ENCODE measurements around the gene ATP6V0D1.

ATP6V0D1 gene

DNA sequence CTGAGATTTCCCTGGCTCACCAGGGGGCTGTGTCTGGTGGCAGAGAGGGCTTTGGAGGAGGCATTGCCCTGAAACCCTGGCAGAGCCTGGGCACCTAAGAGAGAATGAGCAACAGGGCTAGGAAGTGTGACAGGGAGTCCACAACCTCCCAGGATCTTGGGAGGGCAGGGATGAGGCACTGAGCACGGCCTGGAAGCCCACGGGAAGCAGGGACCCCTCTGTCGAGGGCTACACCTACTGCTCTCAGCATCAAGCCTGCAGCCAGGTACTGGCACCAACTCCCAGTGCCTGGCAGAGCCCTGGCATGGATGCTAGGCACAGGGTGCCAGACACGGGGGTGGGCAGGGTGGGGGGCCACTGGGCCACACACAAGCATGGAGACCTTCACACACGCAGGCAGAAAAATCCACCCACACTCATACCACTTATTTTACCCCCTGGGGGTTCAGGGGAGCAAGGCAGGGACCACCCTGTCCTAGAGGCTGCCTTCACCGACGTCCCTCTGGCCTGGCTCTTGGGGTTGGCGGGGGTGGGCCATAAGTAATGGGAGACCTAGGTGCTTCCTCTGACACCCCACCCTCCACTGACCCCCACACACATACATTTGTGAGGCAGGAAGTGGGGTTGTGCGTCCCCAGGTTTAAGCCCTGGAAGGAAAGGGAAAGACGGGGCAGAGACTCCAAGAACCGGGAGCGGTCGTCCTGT is 51.0 kb downstream of the ATP6V0D1 start:
- TF ChIP-seq ZFX (IDR thresholded peaks at IDR 0.05): no peak
- TF ChIP-seq, protein P1, sequence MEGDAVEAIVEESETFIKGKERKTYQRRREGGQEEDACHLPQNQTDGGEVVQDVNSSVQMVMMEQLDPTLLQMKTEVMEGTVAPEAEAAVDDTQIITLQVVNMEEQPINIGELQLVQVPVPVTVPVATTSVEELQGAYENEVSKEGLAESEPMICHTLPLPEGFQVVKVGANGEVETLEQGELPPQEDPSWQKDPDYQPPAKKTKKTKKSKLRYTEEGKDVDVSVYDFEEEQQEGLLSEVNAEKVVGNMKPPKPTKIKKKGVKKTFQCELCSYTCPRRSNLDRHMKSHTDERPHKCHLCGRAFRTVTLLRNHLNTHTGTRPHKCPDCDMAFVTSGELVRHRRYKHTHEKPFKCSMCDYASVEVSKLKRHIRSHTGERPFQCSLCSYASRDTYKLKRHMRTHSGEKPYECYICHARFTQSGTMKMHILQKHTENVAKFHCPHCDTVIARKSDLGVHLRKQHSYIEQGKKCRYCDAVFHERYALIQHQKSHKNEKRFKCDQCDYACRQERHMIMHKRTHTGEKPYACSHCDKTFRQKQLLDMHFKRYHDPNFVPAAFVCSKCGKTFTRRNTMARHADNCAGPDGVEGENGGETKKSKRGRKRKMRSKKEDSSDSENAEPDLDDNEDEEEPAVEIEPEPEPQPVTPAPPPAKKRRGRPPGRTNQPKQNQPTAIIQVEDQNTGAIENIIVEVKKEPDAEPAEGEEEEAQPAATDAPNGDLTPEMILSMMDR (conservative IDR thresholded peaks at IDR 0.05): no peak
- H3K27ac ChIP-seq: peak overlapping the region; percentile 94

DNA sequence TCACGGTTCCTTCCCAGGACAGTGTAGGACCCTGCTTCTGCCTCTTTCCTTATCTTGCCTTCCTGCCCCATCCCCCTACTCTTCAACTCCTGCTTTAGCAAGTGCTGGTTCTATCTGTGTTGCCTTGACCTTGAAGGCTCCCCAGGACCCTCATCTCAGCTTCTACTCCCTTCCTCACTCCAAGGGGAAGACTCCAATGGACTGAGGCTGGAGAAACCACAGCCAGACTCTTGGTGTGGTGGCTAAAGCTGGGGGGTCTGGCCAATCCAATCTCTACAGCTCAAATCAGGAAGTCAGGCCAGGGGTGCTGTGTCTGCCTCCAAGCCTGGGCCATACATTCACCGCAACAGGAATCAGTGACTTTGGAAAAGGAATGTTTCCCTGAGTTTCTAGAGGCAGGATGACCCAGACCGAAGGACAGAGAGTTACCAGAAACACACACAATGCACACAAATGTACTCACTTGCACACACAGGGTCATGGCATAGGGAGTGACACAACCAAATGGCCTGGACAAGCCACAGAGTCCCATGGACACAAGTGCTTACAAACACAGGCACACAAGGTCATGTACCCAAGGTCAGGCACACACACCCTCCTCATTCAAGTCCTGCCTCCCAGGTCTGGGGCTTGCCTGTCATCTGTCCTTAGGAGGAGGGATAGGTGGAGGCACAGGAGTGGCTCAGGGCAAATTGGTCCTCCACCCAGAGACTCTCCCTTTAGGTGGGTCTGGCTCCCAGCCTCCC is 51.7 kb downstream of the ATP6V0D1 start:
- H3K27ac ChIP-seq: peak overlapping the region; percentile 94
- TF ChIP-seq, protein P1 (conservative IDR thresholded peaks at IDR 0.05): no peak
- TF ChIP-seq ZFX (IDR thresholded peaks at IDR 0.05): no peak

DNA sequence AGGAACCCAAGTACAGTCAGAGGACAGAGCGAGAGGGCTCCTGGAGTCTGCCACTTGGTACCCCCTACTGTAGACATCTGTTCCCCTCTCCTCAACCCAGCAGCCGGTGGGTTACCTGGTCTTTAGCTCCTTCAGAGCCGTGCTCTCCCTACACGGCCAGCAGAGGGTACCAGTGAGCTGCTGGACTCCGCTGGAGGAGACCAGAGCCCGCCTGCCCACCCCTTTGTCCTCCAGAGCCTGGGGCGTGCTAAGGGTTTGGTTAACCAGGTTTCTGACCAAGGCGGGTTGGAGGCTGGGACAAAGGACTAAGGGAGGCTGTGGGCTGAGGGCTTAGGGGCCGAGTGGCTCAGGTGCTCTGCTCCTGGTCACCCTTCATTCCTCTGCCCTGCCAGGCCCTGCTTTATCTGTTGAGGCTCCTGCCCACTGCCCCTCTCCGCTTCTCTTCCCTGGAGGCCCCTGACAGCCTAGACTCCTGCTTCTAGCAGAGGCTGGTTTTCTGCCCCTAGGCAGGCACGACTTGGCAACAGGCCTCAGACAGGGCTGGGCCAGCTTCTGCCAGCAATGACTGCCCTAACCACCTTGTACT is 52.7 kb downstream of the ATP6V0D1 start:
- TF ChIP-seq ZFX (IDR thresholded peaks at IDR 0.05): no peak
- TF ChIP-seq, protein P1 (conservative IDR thresholded peaks at IDR 0.05): peak; percentile 92
- H3K27ac ChIP-seq: peak overlapping the region; percentile 94

DNA sequence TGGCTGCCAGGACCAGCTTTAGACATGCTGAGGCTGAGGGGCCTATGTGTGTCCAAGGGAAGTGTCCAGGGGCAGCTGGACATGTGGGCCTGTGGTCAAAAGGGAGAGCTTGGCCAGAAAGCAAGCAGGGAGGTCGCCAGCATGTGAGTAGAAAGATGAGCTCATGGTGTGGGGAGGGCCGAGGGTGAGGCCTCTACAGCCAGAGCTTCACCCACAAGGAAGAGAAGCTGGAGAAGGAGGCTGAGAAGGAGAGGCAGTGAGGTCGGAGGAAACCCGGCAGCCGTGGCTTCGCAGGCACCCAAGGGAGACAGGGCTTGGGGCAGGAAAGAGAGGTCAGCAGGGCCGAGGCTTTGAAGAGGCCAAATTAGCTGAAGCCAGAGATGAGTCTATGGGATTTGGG is 54.0 kb downstream of the ATP6V0D1 start:
- TF ChIP-seq ZFX (IDR thresholded peaks at IDR 0.05): no peak
- TF ChIP-seq, protein P1 (conservative IDR thresholded peaks at IDR 0.05): no peak
- no peak overlapping the region for H3K27ac ChIP-seq

DNA sequence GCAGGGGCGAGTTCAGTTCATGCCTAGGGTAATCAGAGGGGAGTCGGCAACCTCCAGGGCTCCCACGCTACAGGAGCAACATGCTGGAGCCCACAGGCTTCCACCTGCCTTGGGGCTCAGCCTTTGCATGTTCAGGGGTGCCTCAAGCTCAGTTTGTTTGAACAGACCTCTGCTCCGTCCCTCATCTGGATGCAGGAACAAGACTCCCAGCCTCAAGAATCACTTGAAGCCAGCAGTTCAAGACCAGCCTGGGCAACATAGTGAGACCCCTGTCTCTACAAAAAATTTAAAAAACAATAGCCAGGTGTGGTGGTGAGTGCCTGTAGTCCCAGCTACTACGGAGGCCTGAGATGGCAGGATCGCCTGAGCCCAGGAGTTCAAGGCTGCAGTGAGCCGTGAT is 54.9 kb downstream of the ATP6V0D1 start:
- no peak overlapping the region for H3K27ac ChIP-seq
- no peak for TF ChIP-seq ZFX (IDR thresholded peaks at IDR 0.05)
- TF ChIP-seq, protein P1 (conservative IDR thresholded peaks at IDR 0.05): no peak

DNA sequence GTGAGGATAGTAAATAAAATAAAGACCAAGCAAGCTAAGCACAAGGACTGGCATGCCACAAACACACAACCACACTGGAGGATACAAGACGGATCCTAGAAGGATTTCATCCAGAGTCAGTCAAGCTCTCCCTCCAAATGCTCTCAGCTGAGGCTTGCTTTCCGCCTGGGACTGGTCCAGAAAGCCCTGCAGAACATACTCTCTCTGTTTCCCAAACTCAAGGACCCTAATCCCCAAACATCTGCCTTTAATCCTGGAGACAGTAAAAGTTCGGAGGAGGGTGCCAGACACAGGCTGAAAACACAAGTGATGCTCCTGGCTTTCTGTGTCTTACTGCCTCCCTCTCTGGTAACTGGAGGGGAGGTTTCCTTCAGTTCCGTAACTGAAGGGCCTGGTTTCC is 55.4 kb downstream of the ATP6V0D1 start:
- no peak overlapping the region for H3K27ac ChIP-seq
- TF ChIP-seq, protein P1 (conservative IDR thresholded peaks at IDR 0.05): no peak
- no peak for TF ChIP-seq ZFX (IDR thresholded peaks at IDR 0.05)

DNA sequence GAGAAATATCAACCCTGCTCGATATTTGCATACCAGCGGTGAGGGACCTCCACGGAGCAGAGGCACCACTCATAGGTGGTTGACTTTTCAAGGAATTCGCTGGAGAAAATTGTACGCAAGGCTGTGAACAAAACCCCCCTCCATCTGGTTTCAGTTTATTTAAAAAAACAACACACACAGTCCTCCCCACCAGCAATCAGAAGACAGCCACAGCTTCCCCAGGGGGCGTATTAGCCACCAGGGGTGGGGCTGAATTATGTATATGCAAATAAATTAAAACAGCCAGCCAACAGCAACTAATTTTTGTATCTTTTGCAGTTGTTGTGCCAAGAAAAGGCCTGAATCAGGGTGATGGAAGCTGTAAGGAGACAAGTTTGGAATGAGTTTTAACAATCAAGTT is 55.9 kb downstream of the ATP6V0D1 start:
- H3K27ac ChIP-seq: no peak overlapping the region
- TF ChIP-seq ZFX (IDR thresholded peaks at IDR 0.05): no peak
- TF ChIP-seq, protein P1 (conservative IDR thresholded peaks at IDR 0.05): no peak
